PC-3 (cell line): ENCODE measurements around the gene ADAM11.

Source experiments
- CTCF ChIP-seq: fragments of 300-600 bp; sonication (generic); conservative IDR thresholded peaks from 2 replicates; pipeline ENCODE4 v1.5.1; 2017; ENCODE audit warnings: antibody characterized with exemption, low read depth, mild to moderate bottlenecking, low read length
- EZH2 ChIP-seq: fragments of 300-600 bp; sonication (generic); IDR thresholded peaks from one replicate; pipeline ENCODE4 v1.6.1; 2017; ENCODE audit warnings: antibody characterized with exemption, mild to moderate bottlenecking, low read length; ENCODE audit not compliant: unreplicated experiment
- EZH2phosphoT487 ChIP-seq: fragments of 300-600 bp; sonication (generic); IDR thresholded peaks from 2 replicates; pipeline ENCODE4 v1.6.1; 2018; ENCODE audit warnings: mild to moderate bottlenecking, antibody characterized with exemption, low read length, borderline replicate concordance

- TF ChIP-seq EZH2phosphoT487: no peak
- TF ChIP-seq CTCF: no peak
- TF ChIP-seq EZH2: no peak
Observed at GRCh38 chr17:44830359-44831288, 71.8 kb downstream of the ADAM11 start.
